Neural progenitor cell (in vitro differentiated cells): ENCODE data around the gene ZNF219. TPM values are rescaled to one million over a fixed set of nuclear protein-coding genes. Genes with fewer than 3 reads are reported as not detected.

Experiments
- DNase-seq: peaks from one replicate; pipeline ENCODE4 v3.0.0-alpha.2; 2016; ENCODE audit warnings: low spot score
- H2AFZ ChIP-seq: fragments of 200-600 bp; sonication (generic); replicated peaks from 2 replicates; pipeline ENCODE4 v1.6.1; 2016; ENCODE audit warnings: antibody characterized with exemption
- H3F3A ChIP-seq: fragments of 200-600 bp; sonication (generic); 2 replicates; pipeline ENCODE4 v1.6.1; 2016; ENCODE audit warnings: antibody characterized with exemption, low read depth
- H3K27ac ChIP-seq: fragments of 200-600 bp; sonication (generic); 2 replicates; pipeline ENCODE4 v1.5.1; 2016; ENCODE audit warnings: mild to moderate bottlenecking
- H3K27me3 ChIP-seq: fragments of 200-600 bp; sonication (generic); 2 replicates; pipeline ENCODE4 v1.6.1; 2016; ENCODE audit warnings: mild to moderate bottlenecking, moderate library complexity
- H3K36me3 ChIP-seq: fragments of 200-600 bp; sonication (generic); 2 replicates; pipeline ENCODE4 v1.5.1; 2016
- H3K4me1 ChIP-seq: fragments of 200-600 bp; sonication (generic); 2 replicates; pipeline ENCODE4 v1.6.1; 2016; ENCODE audit warnings: mixed run types
- H3K4me2 ChIP-seq: fragments of 200-600 bp; sonication (generic); 2 replicates; pipeline ENCODE4 v1.6.1; 2016
- H3K4me3 ChIP-seq: fragments of 200-600 bp; sonication (generic); 2 replicates; pipeline ENCODE4 v1.5.1; 2016
- H3K79me2 ChIP-seq: fragments of 200-600 bp; sonication (generic); 2 replicates; pipeline ENCODE4 v1.6.1; 2016; ENCODE audit warnings: low read depth
- H3K9ac ChIP-seq: fragments of 200-600 bp; sonication (generic); 2 replicates; pipeline ENCODE4 v1.6.1; 2016
- H3K9me3 ChIP-seq: fragments of 200-600 bp; sonication (generic); 2 replicates; pipeline ENCODE4 v1.5.1; 2016; ENCODE audit warnings: low read depth
- H4K20me1 ChIP-seq: fragments of 200-600 bp; sonication (generic); 2 replicates; pipeline ENCODE4 v1.6.1; 2016; ENCODE audit warnings: low read depth
- H3K27ac Mint-ChIP-seq: 3 replicates; pipeline ENCODE4 v1.8.0; 2021; ENCODE audit warnings: mixed read lengths
- H3K27me3 Mint-ChIP-seq: 2 replicates; pipeline ENCODE4 v1.8.0; 2022; ENCODE audit warnings: low read depth, mild to moderate bottlenecking, inconsistent platforms, moderate library complexity, mixed read lengths; ENCODE audit not compliant: insufficient read depth
- H3K36me3 Mint-ChIP-seq: 3 replicates; pipeline ENCODE4 v1.8.0; 2021; ENCODE audit warnings: mixed read lengths
- H3K4me1 Mint-ChIP-seq: 3 replicates; pipeline ENCODE4 v1.8.0; 2021; ENCODE audit warnings: mixed read lengths
- H3K4me3 Mint-ChIP-seq: 3 replicates; pipeline ENCODE4 v1.8.0; 2021; ENCODE audit warnings: mild to moderate bottlenecking, moderate library complexity, mixed read lengths
- H3K9me3 Mint-ChIP-seq: 3 replicates; pipeline ENCODE4 v1.8.0; 2020; ENCODE audit warnings: mixed read lengths
- EZH2 ChIP-seq: fragments of 200-600 bp; sonication (generic); IDR thresholded peaks from 2 replicates; pipeline ENCODE4 v1.6.1; 2017; ENCODE audit warnings: antibody characterized with exemption, mild to moderate bottlenecking, moderate library complexity
- EZH2phosphoT487 ChIP-seq: fragments of 200-600 bp; sonication (generic); IDR thresholded peaks from 2 replicates; pipeline ENCODE4 v1.6.1; 2017; ENCODE audit warnings: antibody characterized with exemption
- total RNA-seq: library from RNA; depleted of rRNA; stranded (reverse); fragments of >200 nt; gene quantifications from 2 replicates; pipeline ENCODE4 v1.2.3, GENCODE V29; 2015; ENCODE audit warnings: low replicate concordance
- TF ChIP-seq, protein P1 (sequence below): fragments of 200-600 bp; sonication (generic); IDR thresholded peaks from 2 replicates; pipeline ENCODE4 v1.5.1; 2017; ENCODE audit warnings: antibody characterized with exemption, mild to moderate bottlenecking

The ZNF219 gene
- total RNA-seq, 1 donor from 2014 or later: 46.2 TPM

DNA sequence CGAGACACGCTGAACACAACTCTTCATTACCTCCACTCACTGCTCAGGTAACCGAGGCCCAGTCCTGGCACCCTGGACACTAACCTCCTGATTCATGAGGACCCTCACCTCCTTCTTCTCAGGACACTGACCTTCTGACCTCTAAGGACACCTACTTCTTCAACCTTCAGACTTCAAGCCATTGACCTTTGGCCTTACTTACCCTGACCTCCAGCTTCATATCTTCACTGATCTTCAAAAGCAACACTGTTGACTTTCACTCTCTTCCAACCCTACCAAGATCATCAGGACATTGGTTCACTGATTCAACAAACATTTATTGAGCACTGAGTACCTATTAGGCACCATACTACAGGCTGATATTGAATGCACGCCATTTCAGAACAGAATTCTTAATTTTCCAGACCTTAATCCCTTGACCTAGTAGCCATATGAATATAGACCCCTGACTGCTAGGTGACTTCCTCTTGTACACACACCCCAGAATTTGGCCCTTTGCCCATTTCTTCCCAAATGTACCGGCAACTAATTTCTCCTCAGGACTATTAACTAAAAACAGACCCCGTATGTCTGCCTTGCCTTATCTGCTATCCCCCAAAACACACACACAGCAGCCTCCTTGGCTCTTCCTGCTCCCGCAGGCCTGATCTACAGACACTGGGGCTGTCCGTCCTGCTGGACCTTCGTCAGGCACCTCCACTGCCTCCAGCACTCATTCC, 22.6 kb downstream of the ZNF219 start:
- Histone ChIP-seq H3K4me2 (no peak overlapping the region), H3K79me2 (peaks cover 20% of the 10 kb centered on the region), H3K27ac (no peak overlapping the region), H3K4me1 (peaks cover 8% of the 10 kb centered on the region), H3F3A (peaks cover 14% of the 10 kb centered on the region), H3K36me3 (no peaks in the 10 kb centered on the region), H4K20me1 (peaks cover 13% of the 10 kb centered on the region), H3K9ac (no peak overlapping the region), H3K27me3 (no peaks in the 10 kb centered on the region), H3K9me3 (no peaks in the 10 kb centered on the region), H2AFZ (no peak overlapping the region), H3K4me3 (no peak overlapping the region)
- peaks cover 52% of the 10 kb centered on the region for H3K36me3 Mint-ChIP-seq
- peaks cover 6% of the 10 kb centered on the region for H3K27me3 Mint-ChIP-seq
- no peak overlapping the region for H3K4me3 Mint-ChIP-seq
- no peaks in the 10 kb centered on the region for H3K9me3 Mint-ChIP-seq
- DNase-seq: no peak
- peaks cover 15% of the 10 kb centered on the region for H3K4me1 Mint-ChIP-seq
- TF ChIP-seq EZH2phosphoT487 (no peak), EZH2 (no peak)
- TF ChIP-seq, protein P1, sequence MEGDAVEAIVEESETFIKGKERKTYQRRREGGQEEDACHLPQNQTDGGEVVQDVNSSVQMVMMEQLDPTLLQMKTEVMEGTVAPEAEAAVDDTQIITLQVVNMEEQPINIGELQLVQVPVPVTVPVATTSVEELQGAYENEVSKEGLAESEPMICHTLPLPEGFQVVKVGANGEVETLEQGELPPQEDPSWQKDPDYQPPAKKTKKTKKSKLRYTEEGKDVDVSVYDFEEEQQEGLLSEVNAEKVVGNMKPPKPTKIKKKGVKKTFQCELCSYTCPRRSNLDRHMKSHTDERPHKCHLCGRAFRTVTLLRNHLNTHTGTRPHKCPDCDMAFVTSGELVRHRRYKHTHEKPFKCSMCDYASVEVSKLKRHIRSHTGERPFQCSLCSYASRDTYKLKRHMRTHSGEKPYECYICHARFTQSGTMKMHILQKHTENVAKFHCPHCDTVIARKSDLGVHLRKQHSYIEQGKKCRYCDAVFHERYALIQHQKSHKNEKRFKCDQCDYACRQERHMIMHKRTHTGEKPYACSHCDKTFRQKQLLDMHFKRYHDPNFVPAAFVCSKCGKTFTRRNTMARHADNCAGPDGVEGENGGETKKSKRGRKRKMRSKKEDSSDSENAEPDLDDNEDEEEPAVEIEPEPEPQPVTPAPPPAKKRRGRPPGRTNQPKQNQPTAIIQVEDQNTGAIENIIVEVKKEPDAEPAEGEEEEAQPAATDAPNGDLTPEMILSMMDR: no peak
- no peak overlapping the region for H3K27ac Mint-ChIP-seq

DNA sequence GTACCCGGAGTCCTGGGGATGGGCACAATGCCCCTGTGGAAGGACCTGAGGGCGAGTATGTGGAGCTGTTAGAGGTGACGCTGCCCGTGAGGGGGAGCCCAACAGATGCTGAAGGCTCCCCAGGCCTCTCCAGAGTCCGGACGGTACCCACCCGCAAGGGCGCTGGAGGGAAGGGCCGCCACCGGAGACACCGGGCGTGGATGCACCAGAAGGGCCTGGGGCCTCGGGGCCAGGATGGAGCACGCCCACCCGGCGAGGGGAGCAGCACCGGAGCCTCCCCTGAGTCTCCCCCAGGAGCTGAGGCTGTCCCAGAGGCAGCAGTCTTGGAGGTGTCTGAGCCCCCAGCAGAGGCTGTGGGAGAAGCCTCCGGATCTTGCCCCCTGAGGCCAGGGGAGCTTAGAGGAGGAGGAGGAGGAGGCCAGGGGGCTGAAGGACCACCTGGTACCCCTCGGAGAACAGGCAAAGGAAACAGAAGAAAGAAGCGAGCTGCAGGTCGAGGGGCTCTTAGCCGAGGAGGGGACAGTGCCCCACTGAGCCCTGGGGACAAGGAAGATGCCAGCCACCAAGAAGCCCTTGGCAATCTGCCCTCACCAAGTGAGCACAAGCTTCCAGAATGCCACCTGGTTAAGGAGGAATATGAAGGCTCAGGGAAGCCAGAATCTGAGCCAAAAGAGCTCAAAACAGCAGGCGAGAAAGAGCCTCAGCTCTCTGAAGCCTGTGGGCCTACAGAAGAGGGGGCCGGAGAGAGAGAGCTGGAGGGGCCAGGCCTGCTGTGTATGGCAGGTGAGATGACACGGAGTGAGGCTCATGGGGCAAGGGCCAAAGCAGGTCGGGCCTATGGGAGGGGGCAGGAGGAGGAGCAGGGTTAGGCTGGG, 23.8 kb downstream of the ZNF219 start:
- no peak overlapping the region for H3K27ac ChIP-seq
- H3K9ac ChIP-seq: no peak overlapping the region
- TF ChIP-seq EZH2: no peak
- TF ChIP-seq EZH2phosphoT487: no peak
- TF ChIP-seq, protein P1: no peak
- Mint-ChIP-seq H3K4me3 (no peak overlapping the region), H3K9me3 (no peaks in the 10 kb centered on the region), H3K27me3 (peaks cover 6% of the 10 kb centered on the region), H3K27ac (no peak overlapping the region), H3K36me3 (peaks cover 46% of the 10 kb centered on the region), H3K4me1 (peaks cover 17% of the 10 kb centered on the region)
- peaks cover 8% of the 10 kb centered on the region for H3K4me1 ChIP-seq
- no peaks in the 10 kb centered on the region for H3K27me3 ChIP-seq
- peaks cover 13% of the 10 kb centered on the region for H4K20me1 ChIP-seq
- H3K4me3 ChIP-seq: no peak overlapping the region
- peaks cover 26% of the 10 kb centered on the region for H3F3A ChIP-seq
- peaks cover 23% of the 10 kb centered on the region for H3K79me2 ChIP-seq
- DNase-seq: no peak
- no peaks in the 10 kb centered on the region for H3K36me3 ChIP-seq
- H3K9me3 ChIP-seq: no peaks in the 10 kb centered on the region
- H3K4me2 ChIP-seq: no peak overlapping the region
- H2AFZ ChIP-seq: no peak overlapping the region

DNA sequence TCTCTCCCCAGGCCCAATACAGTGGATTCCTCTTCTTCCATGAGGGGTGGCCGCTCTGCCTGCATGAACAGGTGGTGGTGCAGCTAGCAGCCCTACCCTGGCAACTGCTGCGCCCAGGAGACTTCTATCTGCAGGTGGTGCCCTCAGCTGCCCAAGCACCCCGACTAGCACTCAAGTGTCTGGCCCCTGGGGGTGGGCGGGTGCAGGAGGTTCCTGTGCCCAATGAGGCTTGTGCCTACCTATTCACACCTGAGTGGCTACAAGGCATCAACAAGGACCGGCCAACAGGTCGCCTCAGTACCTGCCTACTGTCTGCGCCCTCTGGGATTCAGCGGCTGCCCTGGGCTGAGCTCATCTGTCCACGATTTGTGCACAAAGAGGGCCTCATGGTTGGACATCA, 24.5 kb downstream of the ZNF219 start:
- no peaks in the 10 kb centered on the region for H3K36me3 ChIP-seq
- peaks cover 42% of the 10 kb centered on the region for H3K36me3 Mint-ChIP-seq
- no peak overlapping the region for H3K4me2 ChIP-seq

More for the DNA sequence above, 24.5 kb downstream of the ZNF219 start:
- Histone ChIP-seq H3K27me3 (no peaks in the 10 kb centered on the region), H3K9ac (no peak overlapping the region), H3K4me1 (peaks cover 8% of the 10 kb centered on the region), H4K20me1 (peaks cover 13% of the 10 kb centered on the region), H3K79me2 (peaks cover 23% of the 10 kb centered on the region), H3K27ac (no peak overlapping the region), H3K9me3 (no peaks in the 10 kb centered on the region), H2AFZ (no peak overlapping the region), H3F3A (peaks cover 33% of the 10 kb centered on the region), H3K4me3 (no peak overlapping the region)
- Mint-ChIP-seq H3K4me3 (no peak overlapping the region), H3K27me3 (peaks cover 6% of the 10 kb centered on the region), H3K27ac (no peak overlapping the region), H3K9me3 (no peaks in the 10 kb centered on the region), H3K4me1 (peaks cover 23% of the 10 kb centered on the region)
- no peak for DNase-seq
- TF ChIP-seq, protein P1: no peak
- no peak for TF ChIP-seq EZH2phosphoT487
- TF ChIP-seq EZH2: no peak
